SK-N-SH (cell line): Measurements from ENCODE around the gene FRY. TPM values are rescaled to one million over a fixed set of nuclear protein-coding genes. Genes with fewer than 3 reads are reported as not detected.

Experiments
- CTCF ChIA-PET: fragments of 300-600, 350-600 bp; formaldehyde crosslinking; extraction: SDS; loops from one replicate; lab custom pipeline; 2021; lab: Yijun Ruan, JAX
- POLR2A ChIA-PET: fragments of 350-600 bp; sonication (Branson Sonifier 250); formaldehyde crosslinking; extraction: SDS; loops from one replicate; lab custom pipeline; 2020; ENCODE audit warnings: antibody characterized with exemption, inconsistent platforms; lab: Yijun Ruan, JAX
- DNase-seq: peaks from one replicate; pipeline ENCODE4 v3.0.0; 2012
- H2AFZ ChIP-seq: fragments of 200-600 bp; sonication (generic); 2 replicates; pipeline ENCODE4 v1.8.1; 2016; ENCODE audit warnings: antibody characterized with exemption, mild to moderate bottlenecking, low read depth
- H3F3A ChIP-seq: fragments of 200-600 bp; sonication (generic); replicated peaks from 2 replicates; pipeline ENCODE3; 2016; ENCODE audit warnings: antibody characterized with exemption, mild to moderate bottlenecking; ENCODE audit not compliant: insufficient read depth
- H3K27ac ChIP-seq, 2 experiments: fragments of 200-500 bp in 1 of 2; fragments of 200-600 bp in 1 of 2; sonication (Bioruptor generic) in 1 of 2; sonication (generic), shearing (Covaris generic) in 1 of 2; 2 replicates each; pipeline versions ENCODE4 v1.5.1 to v1.6.1; 2014 to 2016; ENCODE audit warnings: low read depth in 2 of 2, inconsistent platforms in 1 of 2, low read length in 1 of 2, mild to moderate bottlenecking in 1 of 2, mixed read lengths in 1 of 2
- H3K27me3 ChIP-seq: fragments of 200-600 bp; sonication (generic), shearing (Covaris generic); 2 replicates; pipeline ENCODE4 v1.6.1; 2016; ENCODE audit warnings: mixed run types; ENCODE audit not compliant: insufficient read depth
- H3K36me3 ChIP-seq, 2 experiments: fragments of 200-500 bp in 1 of 2; fragments of 200-600 bp in 1 of 2; sonication (Bioruptor generic) in 1 of 2; sonication (generic) in 1 of 2; replicated peaks in 1 of 2; 2 replicates each; pipeline versions ENCODE3 to v1.5.1; 2014 to 2016; ENCODE audit warnings: low read length in 1 of 2, mild to moderate bottlenecking in 1 of 2; ENCODE audit not compliant: insufficient read depth in 2 of 2, control insufficient read depth in 1 of 2
- H3K4me1 ChIP-seq, 2 experiments: fragments of 200-500 bp in 1 of 2; fragments of 200-600 bp in 1 of 2; sonication (Bioruptor generic) in 1 of 2; sonication (generic), shearing (Covaris generic) in 1 of 2; 2 replicates each; pipeline versions ENCODE4 v1.5.1 to v1.6.1; 2014 to 2016; ENCODE audit warnings: low read depth in 1 of 2, low read length in 1 of 2, mixed run types in 1 of 2; ENCODE audit not compliant: insufficient read depth in 2 of 2, control insufficient read depth in 1 of 2
- H3K4me2 ChIP-seq: fragments of 200-600 bp; sonication (generic), shearing (Covaris generic); 2 replicates; pipeline ENCODE4 v1.6.1; 2017; ENCODE audit warnings: mixed run types
- H3K4me3 ChIP-seq, 2 experiments: fragments of 200-500 bp in 1 of 2; fragments of 200-600 bp in 1 of 2; sonication (Bioruptor generic) in 1 of 2; sonication (generic), shearing (Covaris generic) in 1 of 2; 2 replicates each; pipeline versions ENCODE4 v1.5.1 to v1.8.1; 2014 to 2016; ENCODE audit warnings: low read depth in 2 of 2, inconsistent platforms in 1 of 2, low read length in 1 of 2, mild to moderate bottlenecking in 1 of 2, mixed read lengths in 1 of 2, moderate library complexity in 1 of 2
- H3K79me2 ChIP-seq: fragments of 200-600 bp; sonication (generic); 2 replicates; pipeline ENCODE4 v1.8.1; 2017; ENCODE audit warnings: mild to moderate bottlenecking; ENCODE audit not compliant: insufficient read depth
- H3K9ac ChIP-seq: fragments of 200-600 bp; sonication (generic); 2 replicates; pipeline ENCODE4 v1.6.1; 2017; ENCODE audit warnings: mixed run types
- H3K9me2 ChIP-seq: fragments of 200-600 bp; sonication (generic); 2 replicates; pipeline ENCODE4 v1.6.1; 2017; ENCODE audit warnings: mixed run types
- H3K9me3 ChIP-seq: fragments of 200-600 bp; sonication (generic); 2 replicates; pipeline ENCODE4 v1.6.1; 2017; ENCODE audit warnings: mixed run types, mild to moderate bottlenecking, moderate library complexity
- H4K20me1 ChIP-seq: fragments of 200-600 bp; sonication (generic); 2 replicates; pipeline ENCODE4 v1.6.1; 2017; ENCODE audit warnings: mild to moderate bottlenecking, mixed run types; ENCODE audit not compliant: insufficient read depth
- CHD2 ChIP-seq: fragments of 150-350 bp; IDR thresholded peaks from 2 replicates; pipeline ENCODE4 v1.6.1; 2018; ENCODE audit warnings: low read length; ENCODE audit not compliant: partially characterized antibody
- ELF1 ChIP-seq: IDR thresholded peaks from 2 replicates; pipeline ENCODE4 v1.4.0; 2012
- FOSL2 ChIP-seq: IDR thresholded peaks from 2 replicates; pipeline ENCODE4 v1.4.0; 2012; ENCODE audit warnings: low read depth, mild to moderate bottlenecking, moderate library complexity, borderline replicate concordance
- FOXJ3 ChIP-seq: sonication (generic); formaldehyde crosslinking; IDR thresholded peaks from 2 replicates; pipeline ENCODE4 v1.5.1; 2020; ENCODE audit warnings: mild to moderate bottlenecking, missing genetic modification reagents
- GABPA ChIP-seq: IDR thresholded peaks from 2 replicates; pipeline ENCODE4 v1.4.0; 2012; ENCODE audit warnings: low read depth, mild to moderate bottlenecking
- IRF3 ChIP-seq: fragments of 150-350 bp; IDR thresholded peaks from 2 replicates; pipeline ENCODE4 v1.6.1; 2016; ENCODE audit warnings: mild to moderate bottlenecking, low read depth, low read length
- MEF2A ChIP-seq: IDR thresholded peaks from 2 replicates; pipeline ENCODE4 v1.4.0; 2012; ENCODE audit warnings: low read depth, borderline replicate concordance
- RCOR1 ChIP-seq: fragments of 150-350 bp; IDR thresholded peaks from 2 replicates; pipeline ENCODE4 v1.6.1; 2017; ENCODE audit warnings: antibody characterized with exemption, low read length
- REST ChIP-seq: IDR thresholded peaks from 2 replicates; pipeline ENCODE4 v1.6.1; 2012; ENCODE audit warnings: mild to moderate bottlenecking, low read depth, low read length, moderate library complexity
- RFX5 ChIP-seq: IDR thresholded peaks from 2 replicates; pipeline ENCODE4 v1.6.1; 2012; ENCODE audit warnings: mild to moderate bottlenecking, improper control_type of control experiment, low read length
- RXRA ChIP-seq: IDR thresholded peaks from 2 replicates; pipeline ENCODE4 v1.4.0; 2012; ENCODE audit warnings: low read depth, mild to moderate bottlenecking, borderline replicate concordance
- SMC3 ChIP-seq: IDR thresholded peaks from 2 replicates; pipeline ENCODE4 v1.6.1; 2012; ENCODE audit warnings: low read depth, low read length, improper control_type of control experiment
- USF2 ChIP-seq: fragments of 150-350 bp; IDR thresholded peaks from 2 replicates; pipeline ENCODE4 v1.6.1; 2017; ENCODE audit warnings: antibody characterized with exemption, low read length, low read depth, borderline replicate concordance
- WGBS: methylation state at CpG from one replicate; pipeline ENCODE4 v1.1.6; 2017; ENCODE audit warnings: low lambda C conversion rate; 5-methylcytosine and 5-hydroxymethylcytosine counted together
- polyA plus RNA-seq, 3 experiments: library from polyadenylated mRNA; depleted of rRNA; stranded (reverse); fragments of >200 nt; gene quantifications; 2 replicates each; pipeline ENCODE4 v1.2.3, GENCODE V29; 2012
- TF ChIP-seq, protein P1 (sequence below): IDR thresholded peaks from 2 replicates; pipeline ENCODE4 v1.4.0; 2012; ENCODE audit warnings: low read depth
- TF ChIP-seq, protein P2 (sequence below): IDR thresholded peaks from 2 replicates; pipeline ENCODE4 v1.4.0; 2012; ENCODE audit warnings: low read depth, borderline replicate concordance

The FRY gene
- polyA plus RNA-seq, 1 of the 3 experiments (the other 2 are of a cell fraction): 1.4 TPM

GRCh38 chr13:32041429-32041828 lies 9.9 kb downstream of the FRY start:
- Histone ChIP-seq H3K36me3 (no peaks in the 10 kb centered on the region), H3K9me3 (no peaks in the 10 kb centered on the region), H3F3A (no peaks in the 10 kb centered on the region), H3K4me1 (peaks cover 10 to 11% of the 10 kb centered on the region in 2 experiments; a peak in 2 of 4 replicates), H3K27me3 (no peaks in the 10 kb centered on the region), H3K79me2 (no peaks in the 10 kb centered on the region), H3K27ac (no peak overlapping the region), H3K4me3 (no peak overlapping the region), H3K9ac (no peak overlapping the region), H4K20me1 (no peaks in the 10 kb centered on the region), H2AFZ (no peak overlapping the region), H3K9me2 (no peaks in the 10 kb centered on the region), H3K4me2 (no peak overlapping the region)
- CTCF ChIA-PET: interaction anchor here (1.2 kb wide), 1 partner anchor 10 kb away, joined by 3 read pairs; no protein-coding TSS in a partner anchor
- POLR2A ChIA-PET: interaction anchor here (1.4 kb wide), 1 partner anchor 10 kb away, joined by 4 read pairs; the partner anchor contains the start of gene FRY
- WGBS: 91% methylated on average over 5 of the region's 5 CpGs
- TF ChIP-seq CHD2 (no peak), FOXJ3 (CRISPR knock-in tag) (no peak), GABPA (no peak), FOSL2 (no peak), RXRA (no peak), MEF2A (no peak), RCOR1 (no peak), RFX5 (no peak), REST (no peak)
- TF ChIP-seq, protein P1, sequence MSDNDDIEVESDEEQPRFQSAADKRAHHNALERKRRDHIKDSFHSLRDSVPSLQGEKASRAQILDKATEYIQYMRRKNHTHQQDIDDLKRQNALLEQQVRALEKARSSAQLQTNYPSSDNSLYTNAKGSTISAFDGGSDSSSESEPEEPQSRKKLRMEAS: no peak
- DNase-seq: no peak

- H3F3A ChIP-seq: no peaks in the 10 kb centered on the region
- TF ChIP-seq REST (no peak), FOSL2 (no peak), SMC3 (no peak), RFX5 (no peak), IRF3 (no peak), ELF1 (no peak), USF2 (no peak), CHD2 (no peak), FOXJ3 (CRISPR knock-in tag) (no peak)
- TF ChIP-seq, protein P2, sequence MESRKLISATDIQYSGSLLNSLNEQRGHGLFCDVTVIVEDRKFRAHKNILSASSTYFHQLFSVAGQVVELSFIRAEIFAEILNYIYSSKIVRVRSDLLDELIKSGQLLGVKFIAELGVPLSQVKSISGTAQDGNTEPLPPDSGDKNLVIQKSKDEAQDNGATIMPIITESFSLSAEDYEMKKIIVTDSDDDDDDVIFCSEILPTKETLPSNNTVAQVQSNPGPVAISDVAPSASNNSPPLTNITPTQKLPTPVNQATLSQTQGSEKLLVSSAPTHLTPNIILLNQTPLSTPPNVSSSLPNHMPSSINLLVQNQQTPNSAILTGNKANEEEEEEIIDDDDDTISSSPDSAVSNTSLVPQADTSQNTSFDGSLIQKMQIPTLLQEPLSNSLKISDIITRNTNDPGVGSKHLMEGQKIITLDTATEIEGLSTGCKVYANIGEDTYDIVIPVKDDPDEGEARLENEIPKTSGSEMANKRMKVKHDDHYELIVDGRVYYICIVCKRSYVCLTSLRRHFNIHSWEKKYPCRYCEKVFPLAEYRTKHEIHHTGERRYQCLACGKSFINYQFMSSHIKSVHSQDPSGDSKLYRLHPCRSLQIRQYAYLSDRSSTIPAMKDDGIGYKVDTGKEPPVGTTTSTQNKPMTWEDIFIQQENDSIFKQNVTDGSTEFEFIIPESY: no peak
Observed at GRCh38 chr13:32042551-32042950, 11.0 kb downstream of the FRY start.

More at GRCh38 chr13:32042551-32042950, 11.0 kb downstream of the FRY start:
- H4K20me1 ChIP-seq: no peaks in the 10 kb centered on the region
- no peaks in the 10 kb centered on the region for H3K27me3 ChIP-seq
- peaks cover 8 to 13% of the 10 kb centered on the region in 2 experiments; a peak in 2 of 4 replicates for H3K4me1 ChIP-seq
- no peaks in the 10 kb centered on the region for H3K9me3 ChIP-seq
- H3K4me3 ChIP-seq: no peak overlapping the region
- H3K79me2 ChIP-seq: no peaks in the 10 kb centered on the region
- CTCF ChIA-PET: no interaction called here
- H3K4me2 ChIP-seq: no peak overlapping the region
- H3K9ac ChIP-seq: no peak overlapping the region
- no peaks in the 10 kb centered on the region for H3K36me3 ChIP-seq
- no peak for DNase-seq
- no peak overlapping the region for H2AFZ ChIP-seq
- H3K27ac ChIP-seq: no peak overlapping the region
- H3K9me2 ChIP-seq: no peaks in the 10 kb centered on the region
- POLR2A ChIA-PET: no interaction called here
